Globus pallidus (tissue), 1 donor: ENCODE data around the gene VASN.

ENCODE experiments used
- DNase-seq: peaks from one replicate; pipeline ENCODE4 v3.0.0-alpha.2; 2015; ENCODE audit warnings: low spot score

Gene VASN

GRCh38 chr16:4354512-4355409 is 16.9 kb upstream of the VASN start:
- no peak for DNase-seq

GRCh38 chr16:4356820-4357219 is 14.8 kb upstream of the VASN start:
- DNase-seq = no peak

GRCh38 chr16:4358236-4358635 is 13.4 kb upstream of the VASN start:
- DNase-seq = no peak

- DNase-seq = no peak
These were observed 12.7 kb upstream of the VASN start for GRCh38 chr16:4358831-4359561.

GRCh38 chr16:4359914-4360313 is 11.7 kb upstream of the VASN start:
- DNase-seq = no peak

- DNase-seq = no peak
These were observed 11.1 kb upstream of the VASN start for GRCh38 chr16:4360538-4361021.

GRCh38 chr16:4361033-4361943 is 10.4 kb upstream of the VASN start:
- no peak for DNase-seq

GRCh38 chr16:4361944-4362311 is 9.7 kb upstream of the VASN start:
- no peak for DNase-seq

GRCh38 chr16:4362476-4363135 is 9.0 kb upstream of the VASN start:
- no peak for DNase-seq

- no peak for DNase-seq
These were observed 7.2 kb upstream of the VASN start for GRCh38 chr16:4364196-4365013.

- DNase-seq = no peak
These were observed 6.6 kb upstream of the VASN start for GRCh38 chr16:4365014-4365406.

- DNase-seq = no peak
These were observed 6.0 kb upstream of the VASN start for GRCh38 chr16:4365615-4366014.

- no peak for DNase-seq
These were observed 5.6 kb upstream of the VASN start for GRCh38 chr16:4366016-4366415.

GRCh38 chr16:4367393-4367856 is 4.2 kb upstream of the VASN start:
- no peak for DNase-seq

- no peak for DNase-seq
These were observed 2.5 kb upstream of the VASN start for GRCh38 chr16:4369007-4369733.

GRCh38 chr16:4370151-4370550 is 1.5 kb upstream of the VASN start:
- no peak for DNase-seq

- no peak for DNase-seq
These were observed 885 bp upstream of the VASN start for GRCh38 chr16:4370570-4371356.

- DNase-seq = no peak
These were observed 441 bp downstream of the VASN start for GRCh38 chr16:4372001-4372577.
